ENCODE measurements around the gene REG4. TPM values are rescaled to one million over a fixed set of nuclear protein-coding genes. Genes with fewer than 3 reads are reported as not detected.

Gene REG4
- polyA plus RNA-seq, 2 of the 4 experiments (the other 2 are of a cell fraction): not detected

GRCh38 chr1:119779869-119780356 lies 31.3 kb downstream of the REG4 start:
- Histone ChIP-seq H3K4me2 (peak overlapping the region; percentile 55; the same call in 2 of the 3 replicates), H3K4me3 (no peak overlapping the region), H3K4me1 (no peaks in the 10 kb centered on the region; the same call in 2 of the 3 replicates), H3K9me3 (no peaks in the 10 kb centered on the region), H3K27ac (no peak overlapping the region)
- FAIRE-seq (no peak), ATAC-seq (peak; percentile 34 to 56; a peak in 3 of 6 replicates), DNase-seq (ENCODE audit: low read depth in 1 of 2, low spot score in 1 of 2) (peak in 1 of 2 experiments; percentile 3)
- POLR2A ChIA-PET: no interaction called here
- TF ChIP-seq EHF (CRISPR knock-in tag; IDR thresholded peaks at IDR 0.05) (no peak), HEYL (CRISPR knock-in tag; IDR thresholded peaks at IDR 0.05) (no peak), CTCF (IDR thresholded peaks at IDR 0.05) (no peak), RAD21 (conservative IDR thresholded peaks at IDR 0.05 in 1 of 2, IDR thresholded peaks at IDR 0.05 in 1 of 2) (no peak), ZFP36 (IDR thresholded peaks at IDR 0.05; ENCODE audit: borderline replicate concordance, partially characterized antibody) (no peak), CBX2 (IDR thresholded peaks at IDR 0.05; ENCODE audit: borderline replicate concordance, low read depth) (no peak)
- CTCF ChIA-PET: interaction anchor here (0.6 kb wide), 2 partner anchors 13 to 97 kb away, joined by 3 read pairs; no protein-coding TSS in a partner anchor
- WGBS (ENCODE audit: missing lambda C conversion rate): 13% methylated on average over 5 of the region's 5 CpGs

GRCh38 chr1:119778886-119779560 lies 32.2 kb downstream of the REG4 start:
- no peak overlapping the region; the same call in 2 of the 3 replicates for H3K4me3 ChIP-seq
- no peak overlapping the region for H3K27ac ChIP-seq
- DNase-seq (ENCODE audit: low read depth in 1 of 2, low spot score in 1 of 2) (no peak), ATAC-seq (no peak; a peak in 1 of 6 replicates), FAIRE-seq (no peak)
- ChIA-PET POLR2A (no interaction called here), CTCF (interaction anchor here (0.6 kb wide), 1 partner anchor 98 kb away, joined by 3 read pairs; no protein-coding TSS in a partner anchor)
- WGBS (ENCODE audit: missing lambda C conversion rate): 53% methylated on average over 10 of the region's 13 CpGs
- no peak for TF ChIP-seq TFCP2L1 (CRISPR knock-in tag; IDR thresholded peaks at IDR 0.05)
- no peak for TF ChIP-seq HEYL (CRISPR knock-in tag; IDR thresholded peaks at IDR 0.05)
- TF ChIP-seq NR3C1 (IDR thresholded peaks at IDR 0.05): no peak
- TF ChIP-seq FOSB (CRISPR knock-in tag; IDR thresholded peaks at IDR 0.05): no peak
- TF ChIP-seq NPAS2 (CRISPR knock-in tag; IDR thresholded peaks at IDR 0.05; ENCODE audit: borderline replicate concordance): no peak
- TF ChIP-seq CHD4 (IDR thresholded peaks at IDR 0.05; ENCODE audit: borderline replicate concordance): no peak
- no peak for TF ChIP-seq NFE2L2 (conservative IDR thresholded peaks at IDR 0.05; ENCODE audit: low read length)
- no peak for TF ChIP-seq EHMT2 (IDR thresholded peaks at IDR 0.05; ENCODE audit: low read depth)
- TF ChIP-seq RNF2 (IDR thresholded peaks at IDR 0.05; ENCODE audit: borderline replicate concordance, low read depth): no peak
- no peak for TF ChIP-seq HOXB13 (CRISPR knock-in tag; IDR thresholded peaks at IDR 0.05; ENCODE audit: low read depth)
- no peak for TF ChIP-seq KDM1A (IDR thresholded peaks at IDR 0.05; ENCODE audit: low read depth)
- no peak for TF ChIP-seq CBX2 (IDR thresholded peaks at IDR 0.05; ENCODE audit: borderline replicate concordance, low read depth)
- no peak for TF ChIP-seq CBX8 (IDR thresholded peaks at IDR 0.05)
- no peak for TF ChIP-seq HES2 (IDR thresholded peaks at IDR 0.05)
- TF ChIP-seq ZC3H11A (IDR thresholded peaks at IDR 0.05): no peak
- TF ChIP-seq RFX5 (IDR thresholded peaks at IDR 0.05): no peak
- TF ChIP-seq REST (IDR thresholded peaks at IDR 0.05): no peak
- no peak for TF ChIP-seq ZSCAN20 (CRISPR knock-in tag; IDR thresholded peaks at IDR 0.05)
- H3K9me3 ChIP-seq: no peaks in the 10 kb centered on the region
- H3K4me2 ChIP-seq: peak overlapping the region; percentile 63
- H3K4me1 ChIP-seq: no peaks in the 10 kb centered on the region; the same call in 2 of the 3 replicates
